Adrenal gland (tissue), 5 donors: ENCODE measurements around the gene BCL11A.

Experiments
- POLR2A ChIP-seq, 2 donors: fragments of 450-650 bp; IDR thresholded peaks; one replicate each; pipeline ENCODE4 v1.6.1; 2017; ENCODE audit warnings: antibody characterized with exemption in 2 of 2, mild to moderate bottlenecking in 2 of 2, moderate library complexity in 1 of 2
- TF ChIP-seq, protein P1 (sequence below), 6 experiments: fragments of 450-650 bp in 4 of 6; fragments of 200-600 bp in 2 of 6; sonication (generic) in 1 of 6; IDR thresholded peaks; 1 replicate in 5 of 6; 2 replicates in 1 of 6; pipeline versions ENCODE4 v1.5.1 to v1.8.0; 2016 to 2021; ENCODE audit warnings: antibody characterized with exemption in 6 of 6, mild to moderate bottlenecking in 2 of 6, moderate library complexity in 1 of 6
- donor health status: DM: no; HTN: no; CAD: no.

DNA sequence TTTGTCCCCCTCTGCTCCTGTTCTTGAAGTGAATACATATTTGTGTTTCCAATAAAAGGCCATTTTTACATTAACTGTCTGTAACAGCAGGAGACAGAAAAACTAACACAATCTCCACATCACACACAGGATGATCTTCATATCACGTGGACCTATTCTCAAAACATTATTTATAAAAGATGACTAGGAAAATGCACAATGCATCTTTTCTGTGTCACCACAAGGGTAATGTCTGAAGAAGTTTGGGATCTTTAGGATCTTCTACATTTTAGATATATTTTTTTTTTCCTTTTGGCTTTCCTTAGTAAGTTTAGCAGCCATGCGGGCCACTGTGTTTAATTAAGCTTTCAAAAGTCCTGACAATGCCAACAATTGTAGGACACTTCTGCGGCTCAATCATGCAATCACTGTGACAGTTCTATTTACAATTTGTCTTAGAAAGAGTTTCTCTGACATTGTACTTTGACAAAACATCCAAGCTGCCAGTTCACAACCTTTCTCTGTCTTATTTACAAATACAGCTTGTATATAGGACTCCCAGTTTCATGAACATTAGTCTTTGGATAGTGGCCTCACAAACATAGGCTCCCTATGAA lies 12.3 kb downstream of the BCL11A start:
- TF ChIP-seq, protein P1, sequence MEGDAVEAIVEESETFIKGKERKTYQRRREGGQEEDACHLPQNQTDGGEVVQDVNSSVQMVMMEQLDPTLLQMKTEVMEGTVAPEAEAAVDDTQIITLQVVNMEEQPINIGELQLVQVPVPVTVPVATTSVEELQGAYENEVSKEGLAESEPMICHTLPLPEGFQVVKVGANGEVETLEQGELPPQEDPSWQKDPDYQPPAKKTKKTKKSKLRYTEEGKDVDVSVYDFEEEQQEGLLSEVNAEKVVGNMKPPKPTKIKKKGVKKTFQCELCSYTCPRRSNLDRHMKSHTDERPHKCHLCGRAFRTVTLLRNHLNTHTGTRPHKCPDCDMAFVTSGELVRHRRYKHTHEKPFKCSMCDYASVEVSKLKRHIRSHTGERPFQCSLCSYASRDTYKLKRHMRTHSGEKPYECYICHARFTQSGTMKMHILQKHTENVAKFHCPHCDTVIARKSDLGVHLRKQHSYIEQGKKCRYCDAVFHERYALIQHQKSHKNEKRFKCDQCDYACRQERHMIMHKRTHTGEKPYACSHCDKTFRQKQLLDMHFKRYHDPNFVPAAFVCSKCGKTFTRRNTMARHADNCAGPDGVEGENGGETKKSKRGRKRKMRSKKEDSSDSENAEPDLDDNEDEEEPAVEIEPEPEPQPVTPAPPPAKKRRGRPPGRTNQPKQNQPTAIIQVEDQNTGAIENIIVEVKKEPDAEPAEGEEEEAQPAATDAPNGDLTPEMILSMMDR (IDR thresholded peaks at IDR 0.05) = no peak
- TF ChIP-seq POLR2A (IDR thresholded peaks at IDR 0.05) = no peak
